Stimulated activated CD8-positive, alpha-beta memory T cell treated with anti-CD3 and anti-CD28 coated beads, Interleukin-2, amount 100 ng/mL, for 48 hours (primary cell): ENCODE data around the gene ITGA11.

ENCODE experiments used
- DNase-seq, 2 donors: peaks; one replicate each; pipeline ENCODE4 v3.0.0-alpha.2; 2020; ENCODE audit warnings: low read depth in 2 of 2

ITGA11 gene

GRCh38 chr15:68328964-68329363, 103.0 kb downstream of the ITGA11 start:
- no peak for DNase-seq

- DNase-seq: no peak
These were observed 103.5 kb downstream of the ITGA11 start for GRCh38 chr15:68328443-68328842.

DNA sequence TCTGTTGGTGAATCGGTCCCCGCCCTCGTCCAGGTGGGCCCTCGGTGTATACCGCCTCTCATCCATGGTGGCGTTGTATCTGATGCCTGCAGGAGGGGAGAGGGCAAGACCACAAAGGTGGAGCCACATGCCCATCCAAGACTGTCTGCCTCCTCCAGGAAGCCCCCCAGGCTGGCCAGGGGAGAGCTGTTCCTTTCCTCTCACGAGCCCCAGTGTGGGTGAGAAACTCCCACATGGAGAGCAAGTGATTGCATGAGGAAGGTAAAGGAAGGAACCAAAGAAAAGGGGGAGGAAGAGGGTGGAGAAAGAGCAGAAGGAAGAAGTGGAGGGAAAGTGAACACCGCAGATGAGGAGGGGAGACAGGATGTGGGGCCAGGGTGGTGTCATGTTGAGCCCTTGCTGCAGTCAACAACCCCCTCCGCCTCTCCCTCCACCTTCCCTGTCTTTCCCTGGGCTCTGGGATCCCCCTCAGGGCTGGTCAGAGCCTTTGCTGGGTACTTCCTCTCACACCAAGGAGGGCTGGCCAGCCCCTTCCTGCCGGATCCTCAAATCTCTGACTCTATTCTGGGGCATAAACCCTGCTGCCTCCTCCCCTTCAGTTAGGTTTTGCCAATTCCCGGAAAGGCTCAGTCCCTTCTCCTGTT, 105.1 kb downstream of the ITGA11 start:
- DNase-seq: no peak

GRCh38 chr15:68325726-68326125, 106.2 kb downstream of the ITGA11 start:
- DNase-seq: no peak

DNA sequence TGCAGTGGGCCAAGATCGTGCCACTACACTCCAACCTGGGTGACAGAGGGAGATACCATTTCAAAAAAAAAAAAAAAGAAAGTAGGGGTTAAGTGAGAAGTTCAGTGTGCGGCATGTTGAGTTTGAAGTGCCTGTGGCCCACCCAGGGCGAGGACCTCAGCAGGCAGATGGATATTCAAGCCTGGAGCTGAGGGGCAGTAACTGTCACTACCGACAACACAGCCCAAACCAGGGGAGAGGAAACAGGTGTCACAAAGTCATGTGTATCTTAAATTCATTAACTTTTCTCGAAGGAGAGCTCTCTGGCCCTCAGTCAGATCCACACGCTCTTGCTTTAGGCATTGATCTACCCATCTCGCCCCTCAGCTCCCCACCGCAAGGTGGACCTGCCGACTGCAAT, 109.2 kb downstream of the ITGA11 start:
- no peak for DNase-seq

DNA sequence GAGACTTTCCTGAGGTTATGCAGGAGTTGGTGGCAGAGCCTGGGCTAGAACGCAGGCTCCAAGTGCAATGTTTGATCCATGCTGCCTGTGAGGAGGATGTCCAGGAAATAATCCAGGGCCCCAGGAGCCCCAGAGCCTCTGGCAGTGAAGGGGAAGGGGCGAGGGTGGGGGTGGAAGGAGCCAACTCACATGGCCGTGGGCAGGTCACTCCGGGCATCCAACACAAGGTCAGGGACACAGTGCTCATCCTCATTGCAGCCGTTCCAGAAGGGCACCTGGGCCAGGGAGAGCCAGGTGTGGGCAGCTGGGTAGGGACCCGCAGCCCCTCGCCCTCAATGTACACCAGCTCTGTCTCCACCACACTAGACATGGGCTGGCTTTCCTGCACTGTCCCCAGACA, 110.7 kb downstream of the ITGA11 start:
- no peak for DNase-seq

GRCh38 chr15:68319997-68320396, 112.0 kb downstream of the ITGA11 start:
- DNase-seq: no peak

GRCh38 chr15:68318931-68319909, 112.7 kb downstream of the ITGA11 start:
- DNase-seq: no peak

DNA sequence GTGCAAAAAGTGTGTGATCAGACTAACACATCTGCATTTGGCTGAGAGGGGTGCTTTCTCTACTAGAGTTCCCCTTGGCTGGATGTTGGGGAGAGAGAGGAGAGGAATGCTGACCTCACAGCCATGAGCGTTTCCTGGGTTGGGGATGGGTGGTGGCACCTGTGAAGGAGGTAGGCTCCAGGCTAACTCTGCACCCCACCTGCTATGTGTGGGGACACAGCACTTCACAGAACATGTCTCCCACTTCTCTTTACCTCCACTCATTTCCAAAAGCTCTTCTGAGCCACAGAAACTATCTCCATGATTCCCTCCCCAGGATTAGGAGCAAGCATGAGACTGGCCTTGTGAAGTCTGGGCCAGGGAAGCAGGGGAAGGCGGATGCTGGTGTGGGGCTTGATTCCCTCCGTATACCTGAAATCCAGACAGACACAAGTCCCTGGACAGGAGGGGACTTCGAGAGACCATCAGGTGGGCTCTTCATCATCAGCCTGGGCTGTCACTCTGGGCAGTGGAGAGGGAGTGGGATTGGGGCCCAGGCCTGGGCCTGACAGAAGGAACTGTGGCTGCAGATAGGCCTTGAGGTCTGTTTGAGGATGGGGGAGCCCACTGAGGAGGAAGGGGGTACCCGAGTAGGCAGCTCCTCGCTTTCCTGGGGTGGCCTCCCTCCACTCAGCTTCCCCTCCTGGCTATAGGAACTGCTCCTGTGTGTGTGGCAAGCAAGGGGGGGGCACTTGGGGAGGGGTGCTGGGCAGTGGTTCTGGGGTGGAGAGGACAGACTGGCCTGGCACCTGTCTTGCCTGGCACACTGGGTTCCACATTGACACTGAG, 113.7 kb downstream of the ITGA11 start:
- DNase-seq: no peak

GRCh38 chr15:68317281-68318007, 114.5 kb downstream of the ITGA11 start:
- DNase-seq: no peak

DNA sequence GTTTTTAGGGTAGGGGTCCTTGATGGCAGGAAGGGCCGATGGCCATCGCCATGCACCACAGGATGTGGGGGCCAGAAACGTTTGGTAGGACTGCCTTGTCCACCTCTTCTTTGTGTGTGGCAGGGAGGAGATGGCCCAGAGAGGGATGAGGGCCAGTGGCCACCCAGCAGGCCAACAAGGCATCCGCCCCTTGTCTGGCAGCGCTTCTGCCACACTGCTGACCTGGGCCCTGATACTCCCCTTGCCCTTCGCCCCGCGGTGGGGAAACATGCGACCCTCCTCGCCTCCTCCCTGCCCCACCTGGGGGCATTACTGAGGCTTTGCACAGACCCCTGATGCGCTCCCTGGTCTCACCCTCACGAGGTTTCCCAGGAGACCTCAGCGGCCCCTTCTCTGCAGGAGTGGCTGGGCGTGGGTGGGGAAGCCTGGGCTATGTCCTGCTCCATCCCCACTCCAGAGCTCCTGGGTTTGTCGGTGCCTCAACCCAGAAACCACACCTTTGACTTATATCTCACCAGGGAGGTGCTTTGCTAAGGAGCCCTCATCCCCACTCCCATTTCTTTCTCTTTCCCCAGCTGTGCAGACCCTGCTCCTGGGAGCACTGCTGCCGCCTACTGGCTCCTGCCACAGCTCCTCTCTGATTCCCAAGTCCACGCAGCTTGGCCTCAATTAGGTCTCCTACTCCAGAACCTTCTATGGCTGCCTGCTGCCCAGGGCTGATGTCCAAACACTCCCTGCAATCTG, 115.7 kb downstream of the ITGA11 start:
- no peak for DNase-seq

DNA sequence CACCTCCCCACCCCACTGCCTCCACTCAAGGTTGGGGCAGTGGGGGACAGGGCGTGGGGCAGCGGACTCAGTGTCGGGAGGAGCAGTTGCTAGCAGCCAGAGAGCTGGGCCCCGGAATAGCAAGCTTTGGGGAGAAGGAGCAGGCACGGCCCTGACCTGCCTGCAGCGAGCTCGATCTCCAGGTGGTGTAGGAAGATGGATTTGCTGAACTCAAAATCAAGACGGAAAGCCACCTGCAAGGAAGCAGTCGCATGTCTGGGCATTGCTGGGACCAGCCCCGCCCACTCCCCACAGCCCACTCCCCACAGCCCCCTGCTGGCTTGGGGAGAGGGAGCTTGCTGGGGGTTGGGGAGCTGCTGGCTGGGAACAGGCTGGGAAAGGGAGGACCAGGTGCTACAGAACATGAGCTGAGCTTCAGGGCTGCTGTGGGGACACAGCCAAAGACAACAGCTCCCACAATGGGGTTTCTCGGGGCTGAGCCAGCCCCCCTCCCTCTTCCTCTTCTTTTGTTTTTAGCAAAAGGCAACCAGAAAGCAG, 116.4 kb downstream of the ITGA11 start:
- no peak for DNase-seq

DNA sequence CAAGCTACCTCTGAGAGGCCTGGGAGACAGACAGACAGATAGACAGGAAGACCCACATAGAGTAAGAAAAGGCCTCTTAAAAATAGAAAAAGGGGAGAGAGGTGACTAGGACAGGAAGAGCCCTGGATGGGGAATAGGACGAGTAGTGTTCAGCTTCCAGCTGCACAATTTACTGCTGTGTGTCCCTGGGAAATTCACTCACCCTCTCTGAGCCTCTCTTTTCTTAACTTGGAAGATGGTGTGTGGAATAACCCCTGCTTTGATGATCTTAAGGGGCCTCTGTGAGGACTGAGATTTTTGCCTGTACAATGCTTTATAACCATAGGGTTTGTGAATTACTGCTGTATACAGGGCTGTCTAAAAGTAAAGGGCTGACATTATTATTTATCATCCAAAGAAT, 116.9 kb downstream of the ITGA11 start:
- no peak for DNase-seq

DNA sequence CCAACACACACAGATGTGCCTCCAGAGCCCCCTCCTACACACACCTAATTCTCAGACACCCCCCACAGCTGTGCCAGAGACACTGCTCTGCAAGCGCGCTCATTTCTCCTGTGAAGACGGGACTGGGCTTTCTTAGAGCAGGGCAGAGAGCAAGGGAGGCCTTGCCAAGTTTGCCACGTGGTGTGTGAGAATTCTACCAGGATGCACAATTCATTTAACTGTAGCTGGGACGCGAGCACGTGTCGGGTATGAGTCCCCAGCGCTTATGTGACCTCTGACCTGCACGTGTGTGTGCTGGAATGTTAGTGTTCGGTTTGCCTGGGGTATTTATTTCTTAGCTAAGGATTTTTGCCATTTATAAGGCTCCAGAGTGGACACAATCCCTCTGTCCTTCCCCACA, 117.4 kb downstream of the ITGA11 start:
- no peak for DNase-seq

DNA sequence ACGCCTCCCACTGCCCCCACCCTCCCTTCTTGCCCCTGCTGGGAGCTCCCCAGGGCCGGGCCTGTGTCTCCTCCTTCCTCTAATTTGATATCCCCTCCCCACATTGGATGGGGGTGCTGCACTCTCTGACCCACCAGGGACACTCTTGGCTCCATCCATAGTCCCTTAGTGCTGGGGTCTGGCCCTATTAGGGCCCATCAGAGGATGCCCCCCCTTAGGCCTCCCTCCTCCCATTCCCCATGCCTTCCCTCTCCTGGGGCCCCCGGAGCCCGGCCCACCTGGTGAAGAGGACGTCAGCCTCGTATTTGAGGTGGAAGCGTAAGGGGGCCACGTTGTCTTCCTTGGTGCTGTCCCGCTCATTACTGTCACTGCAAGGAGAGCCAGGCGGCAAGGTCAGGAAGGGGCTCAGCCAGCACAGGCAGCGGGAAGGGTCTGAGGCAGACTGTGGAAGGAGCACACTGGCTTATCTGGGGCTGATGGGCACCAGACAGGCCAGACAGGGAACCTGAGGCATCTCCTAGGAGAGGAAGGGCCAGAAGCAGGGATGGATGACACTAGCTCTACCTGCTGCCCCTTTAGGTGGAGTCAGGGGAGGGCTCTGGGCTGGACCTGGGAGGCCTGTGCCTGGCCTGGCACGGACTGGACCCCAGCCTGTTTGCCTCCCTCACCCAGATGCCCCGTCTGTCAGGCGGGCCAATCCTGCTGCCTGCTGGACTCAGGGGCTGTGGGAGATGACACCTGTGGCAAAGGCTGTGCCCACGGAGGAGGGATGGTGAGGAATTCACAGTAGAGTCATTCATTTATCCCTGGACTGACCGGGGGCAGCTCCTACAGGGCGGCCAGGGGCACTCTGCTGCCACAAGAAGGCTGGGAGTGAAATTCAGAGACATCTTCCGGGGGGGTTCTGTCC, 118.2 kb downstream of the ITGA11 start:
- DNase-seq: no peak

DNA sequence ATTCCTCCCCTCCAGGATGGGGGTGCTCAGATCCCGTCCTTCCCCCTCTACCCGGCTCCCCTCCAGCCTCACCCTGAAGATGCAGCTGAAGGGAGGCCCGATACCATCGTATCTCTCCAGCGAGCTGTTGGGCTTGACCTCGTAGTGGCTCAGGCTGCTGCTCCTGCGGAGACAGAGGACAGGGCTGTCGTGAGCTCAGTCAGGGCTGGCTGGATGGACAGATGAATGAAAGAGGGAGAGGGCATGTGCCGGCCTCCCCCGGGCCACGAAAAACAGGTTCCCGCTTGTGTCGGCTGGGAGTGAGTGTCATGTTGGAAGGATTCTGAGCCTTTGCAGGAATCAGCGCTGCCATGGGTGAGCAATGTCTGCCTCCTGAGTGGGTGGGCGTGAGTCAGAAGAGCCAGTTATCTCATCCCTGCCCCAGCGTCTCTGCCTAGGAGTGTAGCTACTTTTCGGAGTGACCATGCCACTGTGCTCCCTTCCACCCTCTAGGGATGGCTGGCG, 119.2 kb downstream of the ITGA11 start:
- DNase-seq: no peak

- no peak for DNase-seq
These were observed 120.0 kb downstream of the ITGA11 start for GRCh38 chr15:68311859-68312557.

DNA sequence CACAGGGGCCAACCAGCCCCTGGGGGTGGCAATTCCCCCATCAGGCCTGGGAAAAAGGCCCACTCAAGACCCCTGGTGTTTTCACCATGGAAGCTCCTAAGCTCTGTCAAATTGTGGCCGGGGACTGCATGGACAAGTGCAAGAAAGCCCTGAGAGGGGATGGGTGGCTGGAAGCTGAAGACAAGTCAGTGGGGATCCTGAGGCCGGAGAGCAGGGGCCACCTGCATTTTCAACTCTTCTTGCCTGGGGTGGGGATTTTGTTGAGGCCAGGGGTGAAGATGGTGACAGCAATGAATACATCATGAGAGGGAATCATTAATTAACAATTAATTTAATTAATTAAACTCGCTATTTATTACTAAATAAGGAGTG, 120.5 kb downstream of the ITGA11 start:
- no peak for DNase-seq
